IPS-NIHi11 (cell line): ENCODE data around the gene VCL.
A peak's percentile ranks its signal among the peaks of the same experiment; 100 is the strongest.
"Not testable (repeated sequence)": the region's sequence is repeated elsewhere in the genome, so short reads cannot be mapped to it uniquely, and the experiment has no call there.

Experiments used
- DNase-seq: peaks from one replicate; pipeline ENCODE4 v3.0.0; 2012; ENCODE audit warnings: mixed read lengths, low spot score

Gene VCL

DNA sequence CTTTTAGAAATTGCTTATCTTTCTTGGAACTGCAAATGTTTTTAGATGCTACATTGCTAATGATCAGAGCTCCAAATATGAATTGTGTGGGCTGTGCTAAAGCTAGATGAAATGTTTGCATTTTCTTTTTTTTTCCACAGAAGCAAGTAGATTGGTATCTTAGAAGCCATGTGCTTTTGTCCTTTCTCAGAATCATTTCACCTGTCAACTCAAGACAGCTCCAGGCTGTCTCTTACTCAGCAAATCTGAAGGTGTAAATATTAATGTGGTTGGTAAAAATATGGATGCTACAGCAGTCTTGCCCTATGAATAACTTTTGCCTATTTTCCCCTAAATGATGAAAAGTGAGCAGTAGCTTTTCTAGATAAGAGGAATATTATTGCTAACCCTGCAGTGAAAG lies 111.5 kb downstream of the VCL start:
- DNase-seq, result no peak

DNA sequence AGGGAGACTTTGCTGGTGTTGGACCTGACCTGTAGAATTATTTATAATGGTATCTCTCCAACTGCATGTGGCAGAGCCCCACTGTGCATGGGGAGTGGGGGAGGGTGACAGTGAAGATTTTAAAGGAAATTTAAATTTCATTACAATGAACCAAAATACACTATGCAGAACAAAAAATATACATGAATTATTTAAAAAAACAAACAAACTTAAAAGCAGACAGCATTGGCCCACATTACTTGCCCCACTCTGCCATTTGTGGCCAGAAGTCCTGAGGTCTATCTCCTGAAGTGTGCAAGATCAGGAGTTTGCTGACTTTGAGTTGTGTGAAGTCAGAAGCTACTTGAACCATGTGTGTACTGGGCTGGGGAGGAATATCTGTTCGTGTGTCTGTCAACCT lies 112.2 kb downstream of the VCL start:
- no peak for DNase-seq

GRCh38 chr10:74111799-74112198 lies 113.9 kb downstream of the VCL start:
- DNase-seq, result no peak

GRCh38 chr10:74113546-74113945 lies 115.6 kb downstream of the VCL start:
- no peak for DNase-seq

- no peak for DNase-seq
These were observed 116.1 kb downstream of the VCL start for GRCh38 chr10:74114041-74114448.

DNA sequence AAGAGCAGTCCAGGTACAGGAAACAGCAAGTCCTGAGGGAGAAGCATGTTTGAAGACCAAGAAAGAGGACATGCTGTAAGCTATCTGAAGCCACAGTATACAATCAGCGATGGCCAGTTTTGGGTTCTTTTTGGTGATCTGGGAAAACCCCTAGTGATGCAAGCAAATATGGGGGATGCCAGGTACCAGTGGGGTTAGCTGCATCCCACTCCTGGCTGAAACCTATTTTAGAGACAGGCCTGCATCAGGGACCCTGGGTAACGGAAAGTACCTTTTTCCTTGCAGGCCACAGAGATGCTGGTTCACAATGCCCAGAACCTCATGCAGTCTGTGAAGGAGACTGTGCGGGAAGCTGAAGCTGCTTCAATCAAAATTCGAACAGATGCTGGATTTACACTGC lies 119.8 kb downstream of the VCL start:
- no peak for DNase-seq

- no peak for DNase-seq
These were observed 120.9 kb downstream of the VCL start for GRCh38 chr10:74118804-74119203.

DNA sequence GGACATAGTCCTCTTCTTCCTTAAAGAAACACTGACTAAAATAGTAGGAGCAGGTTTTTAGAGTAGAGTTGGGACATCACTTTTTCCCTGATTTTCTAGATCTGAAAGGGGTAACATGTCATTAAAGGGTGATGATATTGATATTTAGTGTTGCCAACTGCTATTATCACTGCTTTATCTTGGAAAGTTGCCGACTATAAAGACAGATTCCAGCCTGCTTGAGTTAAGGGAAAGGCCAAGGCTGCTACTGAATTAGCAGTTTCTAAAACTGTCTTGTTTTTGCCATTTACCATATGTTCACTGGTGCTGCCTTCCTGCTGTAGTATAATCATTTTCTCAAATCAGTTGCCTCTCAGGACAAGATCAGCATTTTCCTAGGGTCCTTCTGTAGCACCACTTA lies 123.0 kb downstream of the VCL start:
- DNase-seq, result no peak

DNA sequence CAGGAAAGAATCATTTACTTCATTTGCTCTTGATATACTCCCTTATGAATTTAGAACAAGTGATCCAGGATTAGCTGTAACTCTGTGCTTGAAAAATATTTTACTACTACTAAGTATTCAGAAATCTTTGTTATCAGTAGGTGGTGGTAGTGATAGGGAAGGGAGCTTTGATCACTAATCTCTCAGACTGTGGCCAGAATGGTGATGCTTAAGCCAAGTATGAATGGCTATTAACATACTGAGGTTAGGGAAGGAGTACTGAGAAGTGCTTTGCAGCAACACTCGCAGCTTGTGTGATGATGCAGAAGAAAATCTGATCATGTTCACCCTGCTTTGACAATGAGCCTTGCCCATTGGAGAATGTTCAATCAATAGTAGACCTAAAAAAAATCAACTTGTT lies 123.5 kb downstream of the VCL start:
- DNase-seq, result no peak

- DNase-seq, result no peak
These were observed 124.1 kb downstream of the VCL start for GRCh38 chr10:74122060-74122459.

GRCh38 chr10:74123081-74123480 lies 125.2 kb downstream of the VCL start:
- DNase-seq, result no peak

- DNase-seq, result no peak
These were observed 136.3 kb downstream of the VCL start for GRCh38 chr10:74133923-74134820.

GRCh38 chr10:74135452-74135851 lies 137.5 kb downstream of the VCL start:
- DNase-seq, result no peak

DNA sequence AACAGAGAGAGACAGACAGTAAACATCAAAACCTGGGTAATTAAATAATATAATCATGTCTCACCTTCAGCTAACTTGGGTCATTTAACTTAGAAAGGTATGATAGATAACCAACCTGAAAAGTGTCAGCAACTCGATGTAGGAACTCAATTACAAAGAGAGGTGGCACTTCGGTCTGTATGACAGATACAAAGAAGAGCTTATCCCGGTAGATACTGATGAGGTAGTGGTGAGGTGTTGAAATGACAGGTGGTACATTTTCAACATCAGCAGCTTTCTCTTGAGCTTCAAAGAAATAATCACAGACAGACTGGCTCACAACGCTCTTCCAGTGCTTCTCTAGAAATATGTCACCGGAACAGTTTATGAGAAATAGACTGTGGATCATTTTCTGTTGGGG lies 140.1 kb downstream of the VCL start:
- no peak for DNase-seq

DNA sequence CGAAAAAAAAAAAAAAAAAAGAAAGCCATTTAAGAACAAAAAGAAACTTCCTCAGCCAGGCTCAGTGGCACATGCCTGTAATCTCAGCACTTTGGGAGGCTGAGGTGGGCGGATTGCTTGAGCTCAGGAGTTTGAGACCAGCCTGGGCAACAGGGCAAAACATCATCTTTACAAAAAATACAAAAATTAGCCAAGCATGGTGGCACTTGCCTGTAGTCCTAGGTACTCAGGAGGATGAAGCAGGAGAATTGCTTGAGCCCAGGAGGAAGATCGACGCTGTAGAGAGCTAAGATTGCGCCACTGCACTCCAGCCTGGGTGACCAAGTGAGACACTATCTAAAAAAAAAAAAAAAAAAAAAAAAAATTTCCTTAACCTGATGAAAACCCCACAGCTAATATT lies 140.7 kb downstream of the VCL start:
- DNase-seq, result not testable (repeated sequence)

- no peak for DNase-seq
These were observed 142.1 kb downstream of the VCL start for GRCh38 chr10:74139981-74140380.

DNA sequence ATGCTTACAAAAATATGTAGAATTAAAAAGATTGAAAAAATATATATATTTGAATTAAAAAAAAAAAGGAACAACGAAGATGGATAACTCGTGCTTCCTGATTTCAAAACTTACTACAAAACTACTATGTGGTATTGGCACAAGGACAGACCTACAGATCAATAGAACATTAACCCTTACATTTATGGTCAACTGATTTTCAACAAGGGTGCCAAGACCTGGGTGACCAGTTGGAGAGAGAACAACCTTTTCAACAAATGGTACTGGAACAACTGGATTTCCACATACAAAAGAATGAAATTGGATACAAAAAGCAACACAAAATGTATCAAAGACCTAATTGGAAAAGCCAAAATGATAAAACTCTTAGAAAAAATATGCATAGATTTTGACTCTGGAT lies 142.6 kb downstream of the VCL start:
- no peak for DNase-seq

DNA sequence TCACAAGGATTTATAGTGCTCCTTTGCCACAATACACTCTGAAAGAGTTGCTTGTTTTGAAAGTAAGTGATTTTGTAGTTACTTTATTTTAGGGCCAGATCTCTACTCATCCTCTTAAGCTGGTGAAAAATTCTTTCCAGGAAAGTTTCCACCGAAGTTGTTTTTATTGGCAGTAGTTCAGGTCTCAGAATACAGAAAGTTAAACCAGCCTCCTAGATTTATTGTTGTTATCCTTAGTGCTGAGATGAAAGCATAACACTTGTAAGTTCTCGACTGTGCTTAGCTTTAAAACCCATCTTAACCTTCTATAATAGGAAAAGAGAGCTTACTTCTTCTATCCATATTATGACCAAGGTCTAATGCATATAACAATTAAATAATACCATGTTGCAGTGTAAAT lies 147.2 kb downstream of the VCL start:
- no peak for DNase-seq

GRCh38 chr10:74146980-74147379 lies 149.1 kb downstream of the VCL start:
- DNase-seq, result not testable (repeated sequence)

DNA sequence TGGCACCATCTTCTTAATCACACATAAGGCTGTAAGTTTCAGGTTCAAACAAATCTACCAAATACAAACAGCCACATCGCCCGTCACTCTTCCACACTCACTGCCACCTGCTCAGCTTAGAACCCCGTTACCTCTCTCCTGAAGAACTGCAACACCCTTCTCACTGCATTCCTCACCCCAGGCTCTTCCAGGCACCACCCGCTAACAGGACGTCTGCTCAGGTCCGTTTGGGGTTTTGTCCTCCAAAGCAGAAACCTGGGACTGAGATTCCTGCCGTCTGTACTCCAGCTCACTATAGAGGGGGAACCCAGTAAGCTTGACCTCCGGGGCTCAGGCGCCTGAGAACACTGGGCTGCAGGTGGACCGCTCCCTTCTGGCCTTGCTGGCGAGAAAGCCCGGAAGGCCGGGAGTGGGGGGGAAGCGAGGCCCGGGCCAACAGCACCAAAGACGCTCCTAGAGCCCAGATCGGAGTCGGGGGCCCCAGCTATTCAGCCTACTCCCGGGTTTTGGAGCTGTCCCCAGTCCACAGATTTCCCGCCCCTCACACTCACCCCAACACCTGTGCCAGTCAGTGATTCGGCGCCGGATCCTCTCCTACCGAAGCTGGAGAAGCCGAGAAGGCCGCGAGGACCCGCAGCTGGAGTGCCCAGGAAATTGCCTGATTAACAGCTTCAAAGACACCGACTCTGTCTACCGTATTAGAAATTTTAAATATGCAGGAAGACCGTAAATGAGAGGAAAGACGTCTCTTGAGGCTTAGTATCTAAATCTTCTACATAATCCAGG lies 152.5 kb downstream of the VCL start, which contains the start of gene AP3M1:
Gene AP3M1, minus strand, starts transcription at position 625 of the 786 bp plus-strand sequence. CDS start 12,449 bp downstream, outside the sequence.
- peak; percentile 90 for DNase-seq

DNA sequence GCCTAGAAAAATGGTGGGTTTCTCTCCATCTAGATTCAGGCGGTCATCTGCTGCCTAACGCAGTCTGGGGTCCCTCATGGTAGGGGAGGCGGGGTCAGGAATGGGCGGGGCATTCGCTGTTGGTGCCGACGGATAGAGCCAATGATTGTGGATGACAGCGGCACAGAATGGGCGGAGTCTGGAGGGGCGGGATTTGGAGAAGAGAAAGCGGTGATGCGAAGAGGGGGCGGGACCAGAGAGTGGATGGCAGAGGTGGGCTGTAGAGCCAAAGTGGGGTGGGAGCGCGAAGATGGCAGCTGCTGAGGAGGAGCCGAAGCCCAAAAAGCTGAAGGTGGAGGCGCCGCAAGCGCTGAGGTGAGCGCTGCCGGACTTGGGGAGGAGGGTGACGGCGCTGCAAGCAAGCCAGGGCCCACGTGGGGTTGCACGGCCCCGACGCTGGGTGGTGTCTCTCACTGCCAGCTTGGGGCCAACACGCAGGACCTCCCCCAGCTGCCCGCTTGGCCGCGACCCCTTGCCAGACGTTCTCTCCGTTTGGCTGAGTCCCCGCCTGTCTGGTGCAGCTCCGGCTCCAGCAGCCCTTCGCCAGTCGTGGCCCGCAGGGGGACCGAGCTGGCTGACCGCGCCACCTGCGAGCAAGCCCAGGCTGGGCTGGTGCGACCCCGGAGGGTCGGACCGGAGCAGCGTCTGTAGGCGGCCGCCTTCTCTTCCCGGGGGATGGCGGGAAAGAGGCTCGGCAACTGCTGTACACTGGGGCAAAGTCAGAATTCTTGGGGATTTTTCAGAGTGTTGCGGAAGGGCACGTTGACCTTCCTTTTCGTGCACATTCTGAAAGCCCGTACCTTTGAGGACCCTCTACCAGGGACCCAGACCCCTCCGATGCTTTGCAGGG lies 153.3 kb downstream of the VCL start, which contains the start of gene ADK:
Gene ADK, plus strand, starts transcription at position 232 of the 889 bp plus-strand sequence. Its CDS starts 58 bp downstream, at position 290.
- DNase-seq, result peak; percentile 98
